ENCODE results near the gene B3GNT7. TPM values are rescaled to one million over a fixed set of nuclear protein-coding genes. Genes with fewer than 3 reads are reported as not detected.
"Not testable (repeated sequence)": the region's sequence is repeated elsewhere in the genome, so short reads cannot be mapped to it uniquely, and the experiment has no call there.

Gene B3GNT7
- total and polyA plus RNA-seq, 5 experiments from 2014 or later: 0.06 to 0.68 (median 0.55) TPM; not detected in 2

GRCh38 chr2:231370749-231371429, 24.6 kb upstream of the B3GNT7 start:
- POLR2A ChIA-PET: no interaction called here
- no peaks in the 10 kb centered on the region for H3K27me3 Mint-ChIP-seq
- no peak overlapping the region for H3K4me3 Mint-ChIP-seq
- H3K4me1 Mint-ChIP-seq: no peaks in the 10 kb centered on the region
- ATAC-seq (no peak), DNase-seq (peak in 1 of 10 donors; percentile 32)
- H3K36me3 Mint-ChIP-seq: no peaks in the 10 kb centered on the region
- H3K9me3 Mint-ChIP-seq: no peaks in the 10 kb centered on the region
- no peak overlapping the region for H3K27ac Mint-ChIP-seq

- Mint-ChIP-seq H3K9me3 (no peaks in the 10 kb centered on the region), H3K4me3 (no peak overlapping the region), H3K27me3 (no peaks in the 10 kb centered on the region), H3K27ac (no peak overlapping the region), H3K4me1 (no peaks in the 10 kb centered on the region), H3K36me3 (no peaks in the 10 kb centered on the region)
- POLR2A ChIA-PET: no interaction called here
- ATAC-seq: no peak
- peak in 1 of 10 donors; percentile 49 for DNase-seq
These were observed 24.0 kb upstream of the B3GNT7 start for GRCh38 chr2:231371430-231372054.

GRCh38 chr2:231372326-231372725, 23.2 kb upstream of the B3GNT7 start:
- no peaks in the 10 kb centered on the region for H3K36me3 Mint-ChIP-seq
- H3K27ac Mint-ChIP-seq: peak overlapping the region in 1 of 10 donors; percentile 39
- no peak for DNase-seq
- no peaks in the 10 kb centered on the region for H3K9me3 Mint-ChIP-seq
- no peak overlapping the region for H3K4me3 Mint-ChIP-seq
- POLR2A ChIA-PET: no interaction called here
- H3K4me1 Mint-ChIP-seq: no peaks in the 10 kb centered on the region
- H3K27me3 Mint-ChIP-seq: peaks cover 0 to 6% (median 0%) of the 10 kb centered on the region in 5 donors
- no peak for ATAC-seq

- DNase-seq: no peak
- Mint-ChIP-seq H3K27me3 (peaks cover 0 to 6% (median 0%) of the 10 kb centered on the region in 5 donors), H3K4me3 (no peak overlapping the region), H3K9me3 (no peaks in the 10 kb centered on the region), H3K36me3 (no peaks in the 10 kb centered on the region), H3K4me1 (no peaks in the 10 kb centered on the region), H3K27ac (no peak overlapping the region)
- ATAC-seq: no peak
- POLR2A ChIA-PET: interaction anchor here (0.5 kb wide), 1 partner anchor 12 kb away, joined by 3 read pairs; no protein-coding TSS in a partner anchor
These were observed 22.3 kb upstream of the B3GNT7 start for GRCh38 chr2:231373184-231373583.

- no peak for DNase-seq
- Mint-ChIP-seq H3K9me3 (no peaks in the 10 kb centered on the region), H3K4me3 (no peak overlapping the region), H3K27ac (peak overlapping the region in 1 of 10 donors; percentile 21), H3K36me3 (no peaks in the 10 kb centered on the region), H3K27me3 (peaks cover 0 to 6% (median 0%) of the 10 kb centered on the region in 5 donors), H3K4me1 (no peaks in the 10 kb centered on the region)
- POLR2A ChIA-PET: interaction anchor here (0.5 kb wide), 1 partner anchor 13 kb away, joined by 3 read pairs; no protein-coding TSS in a partner anchor
- ATAC-seq: no peak
These were observed 21.6 kb upstream of the B3GNT7 start for GRCh38 chr2:231373786-231374349.

- no peaks in the 10 kb centered on the region for H3K36me3 Mint-ChIP-seq
- no peaks in the 10 kb centered on the region for H3K4me1 Mint-ChIP-seq
- POLR2A ChIA-PET: no interaction called here
- no peak for ATAC-seq
- DNase-seq: no peak
- no peak overlapping the region for H3K27ac Mint-ChIP-seq
- H3K4me3 Mint-ChIP-seq: no peak overlapping the region
- H3K27me3 Mint-ChIP-seq: peaks cover 0 to 6% (median 0%) of the 10 kb centered on the region in 5 donors
- no peaks in the 10 kb centered on the region for H3K9me3 Mint-ChIP-seq
These were observed 20.7 kb upstream of the B3GNT7 start for GRCh38 chr2:231374771-231375170.

GRCh38 chr2:231375994-231376615, 19.4 kb upstream of the B3GNT7 start:
- not testable (repeated sequence) for H3K27ac Mint-ChIP-seq, H3K27me3 Mint-ChIP-seq, H3K4me1 Mint-ChIP-seq

GRCh38 chr2:231376857-231377256, 18.7 kb upstream of the B3GNT7 start:
- H3K4me3 Mint-ChIP-seq: no peak overlapping the region
- no peaks in the 10 kb centered on the region for H3K36me3 Mint-ChIP-seq
- POLR2A ChIA-PET: interaction anchor here (0.6 kb wide), 1 partner anchor 48 kb away, joined by 3 read pairs; no protein-coding TSS in a partner anchor
- H3K9me3 Mint-ChIP-seq: no peaks in the 10 kb centered on the region
- no peak for DNase-seq
- H3K27me3 Mint-ChIP-seq: peaks cover 0 to 10% (median 1%) of the 10 kb centered on the region in 5 donors
- peak overlapping the region in 1 of 10 donors; percentile 73 for H3K27ac Mint-ChIP-seq
- no peak for ATAC-seq
- no peaks in the 10 kb centered on the region for H3K4me1 Mint-ChIP-seq

More at GRCh38 chr2:231375994-231376615, 19.4 kb upstream of the B3GNT7 start:
- H3K9me3 Mint-ChIP-seq, ATAC-seq, DNase-seq, POLR2A ChIA-PET, H3K4me3 Mint-ChIP-seq, H3K36me3 Mint-ChIP-seq: not testable (repeated sequence)

- Mint-ChIP-seq H3K9me3 (no peaks in the 10 kb centered on the region), H3K4me1 (no peaks in the 10 kb centered on the region), H3K36me3 (no peaks in the 10 kb centered on the region), H3K27me3 (peaks cover 0 to 10% (median 1%) of the 10 kb centered on the region in 5 donors), H3K27ac (no peak overlapping the region), H3K4me3 (no peak overlapping the region)
- ATAC-seq (no peak), DNase-seq (no peak)
- POLR2A ChIA-PET: no interaction called here
These were observed 17.3 kb upstream of the B3GNT7 start for GRCh38 chr2:231378026-231378722.

GRCh38 chr2:231379266-231380215, 16.0 kb upstream of the B3GNT7 start:
- H3K9me3 Mint-ChIP-seq: peaks cover 0 to 6% (median under 1%) of the 10 kb centered on the region in 9 donors
- H3K4me3 Mint-ChIP-seq: no peak overlapping the region
- no peak for DNase-seq
- peaks cover 0 to 10% (median 1%) of the 10 kb centered on the region in 5 donors for H3K27me3 Mint-ChIP-seq
- ATAC-seq: no peak
- POLR2A ChIA-PET: no interaction called here
- peak overlapping the region in 1 of 10 donors; percentile 15 for H3K27ac Mint-ChIP-seq
- H3K36me3 Mint-ChIP-seq: peaks cover 0 to under 1% (median 0%) of the 10 kb centered on the region in 3 donors
- H3K4me1 Mint-ChIP-seq: peaks cover 0 to 7% (median 0%) of the 10 kb centered on the region in 4 donors

GRCh38 chr2:231380307-231380706, 15.2 kb upstream of the B3GNT7 start:
- H3K27ac Mint-ChIP-seq: no peak overlapping the region
- peaks cover 0 to 8% (median 5%) of the 10 kb centered on the region in 3 donors for H3K36me3 Mint-ChIP-seq
- no peak for DNase-seq
- H3K9me3 Mint-ChIP-seq: peaks cover 0 to 13% (median 7%) of the 10 kb centered on the region in 9 donors
- POLR2A ChIA-PET: no interaction called here
- no peak overlapping the region for H3K4me3 Mint-ChIP-seq
- H3K27me3 Mint-ChIP-seq: peaks cover 0 to 10% (median 1%) of the 10 kb centered on the region in 5 donors
- ATAC-seq: no peak
- H3K4me1 Mint-ChIP-seq: peaks cover 0 to 7% (median 0%) of the 10 kb centered on the region in 4 donors

Data from naive thymus-derived CD8-positive, alpha-beta T cell (primary cell).